NT2/D1 (cell line): Measurements from ENCODE around the gene OGFRL1.

ENCODE experiments used
- SUZ12 ChIP-seq: IDR thresholded peaks from 2 replicates; pipeline ENCODE4 v1.6.1; 2011; ENCODE audit not compliant: insufficient read length, insufficient read depth; ENCODE audit errors: extremely low read depth
- YY1 ChIP-seq: IDR thresholded peaks from 2 replicates; pipeline ENCODE4 v1.6.1; 2011; ENCODE audit not compliant: insufficient read length, insufficient read depth
- ZNF274 ChIP-seq: IDR thresholded peaks from 2 replicates; pipeline ENCODE4 v1.6.1; 2011; ENCODE audit warnings: mild to moderate bottlenecking, low read depth, low read length

DNA sequence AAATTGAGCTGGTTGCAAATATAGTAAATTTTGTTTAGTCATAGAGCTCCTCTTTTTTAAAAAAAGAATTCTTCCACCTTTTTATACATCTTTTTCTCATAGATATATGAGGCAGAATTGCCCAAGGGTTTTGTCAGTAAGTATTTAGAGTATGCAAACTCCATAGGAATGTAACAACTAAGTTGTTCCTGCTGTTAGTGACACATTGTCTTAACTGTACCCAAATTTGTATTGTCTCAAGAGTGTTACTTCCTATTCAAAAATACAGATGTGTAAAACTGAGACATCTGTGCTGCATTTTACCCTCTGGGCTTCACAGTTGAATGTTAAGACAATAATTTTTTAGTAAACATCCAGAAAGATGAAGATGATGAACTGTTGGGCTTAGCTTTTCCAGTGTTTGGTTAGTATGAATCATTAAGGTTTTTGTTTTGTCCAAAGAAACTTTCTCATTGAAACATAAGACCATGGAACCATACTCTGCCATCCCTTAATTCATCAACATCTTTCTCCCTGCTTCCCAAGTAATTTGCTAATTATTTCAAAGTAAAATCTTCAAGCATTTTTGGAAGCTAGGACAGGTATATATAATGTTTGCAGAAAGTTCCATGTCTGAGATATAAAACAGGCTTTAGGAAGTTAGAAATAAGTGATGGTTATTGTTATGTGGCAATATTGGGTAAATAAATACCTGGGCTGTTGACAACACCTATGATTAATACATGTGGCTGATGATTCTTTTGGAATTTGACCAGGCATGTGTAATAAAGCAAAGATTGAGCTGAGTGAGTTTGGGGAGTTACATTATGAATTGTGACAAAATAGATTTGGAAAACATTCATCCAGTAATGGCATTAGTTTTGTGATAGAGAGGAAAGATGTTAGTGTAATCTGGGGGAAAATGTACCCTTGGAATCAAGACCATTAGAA is 11.2 kb downstream of the OGFRL1 start:
- no peak for TF ChIP-seq ZNF274
- no peak for TF ChIP-seq SUZ12
- no peak for TF ChIP-seq YY1
